GM20000 (cell line): ENCODE results near the gene PHYHIPL.

ENCODE experiments used
- DNase-seq: peaks from one replicate; pipeline ENCODE4 v3.0.0; 2012; ENCODE audit warnings: low spot score
- CTCF ChIP-seq: IDR thresholded peaks from 2 replicates; pipeline ENCODE4 v1.5.1; 2012; ENCODE audit warnings: mild to moderate bottlenecking, control low read depth; ENCODE audit errors: extremely low read depth, missing control alignments

PHYHIPL gene

GRCh38 chr10:59135275-59135674 lies 41.2 kb upstream of the PHYHIPL start:
- TF ChIP-seq CTCF = no peak
- DNase-seq = no peak

GRCh38 chr10:59138052-59138451 lies 38.4 kb upstream of the PHYHIPL start:
- no peak for TF ChIP-seq CTCF
- DNase-seq = no peak

- no peak for TF ChIP-seq CTCF
These were observed 32.9 kb upstream of the PHYHIPL start for GRCh38 chr10:59143544-59143943.

GRCh38 chr10:59148701-59149100 lies 27.7 kb upstream of the PHYHIPL start:
- DNase-seq = no peak
- TF ChIP-seq CTCF = no peak

More at GRCh38 chr10:59143544-59143943, 32.9 kb upstream of the PHYHIPL start:
- DNase-seq = no peak

GRCh38 chr10:59155556-59155955 lies 20.9 kb upstream of the PHYHIPL start:
- TF ChIP-seq CTCF = no peak
- DNase-seq = no peak

- TF ChIP-seq CTCF = no peak
- no peak for DNase-seq
These were observed 8.9 kb upstream of the PHYHIPL start for GRCh38 chr10:59167512-59167911.

- no peak for DNase-seq
- TF ChIP-seq CTCF = no peak
These were observed 3.9 kb upstream of the PHYHIPL start for GRCh38 chr10:59172567-59172966.
